GM20000 (cell line): ENCODE measurements around the gene LZTS3.
"Not testable (repeated sequence)": the region's sequence is repeated elsewhere in the genome, so short reads cannot be mapped to it uniquely, and the experiment has no call there.

Experiments used
- DNase-seq: peaks from one replicate; pipeline ENCODE4 v3.0.0; 2012; ENCODE audit warnings: low spot score
- CTCF ChIP-seq: IDR thresholded peaks from 2 replicates; pipeline ENCODE4 v1.5.1; 2012; ENCODE audit warnings: mild to moderate bottlenecking, control low read depth; ENCODE audit errors: extremely low read depth, missing control alignments

The LZTS3 gene

GRCh38 chr20:3172933-3173609 is at the start of gene LZTS3:
Gene LZTS3 (minus strand): TSS chr20:3173549. CDS start chr20:3167163, 6,386 bp downstream.
- no peak for TF ChIP-seq CTCF
- DNase-seq: peak; percentile 93

GRCh38 chr20:3221398-3222226 is 48.3 kb upstream of the LZTS3 start:
- DNase-seq: no peak
- TF ChIP-seq CTCF: no peak

- peak; percentile 88 for DNase-seq
- TF ChIP-seq CTCF: peak; percentile 98
Observed at GRCh38 chr20:3218307-3218988, 45.1 kb upstream of the LZTS3 start.

GRCh38 chr20:3215359-3215917 is 42.1 kb upstream of the LZTS3 start:
- not testable (repeated sequence) for DNase-seq

- no peak for DNase-seq
- TF ChIP-seq CTCF: no peak
Observed at GRCh38 chr20:3213226-3213625, 39.9 kb upstream of the LZTS3 start.

- DNase-seq: no peak
- TF ChIP-seq CTCF: no peak
Observed at GRCh38 chr20:3210346-3210745, 37.0 kb upstream of the LZTS3 start.

GRCh38 chr20:3209946-3210317 is 36.6 kb upstream of the LZTS3 start:
- DNase-seq: no peak
- TF ChIP-seq CTCF: no peak
